ENCODE results near the gene TTLL13. TPM values are rescaled to one million over a fixed set of nuclear protein-coding genes. Genes with fewer than 3 reads are reported as not detected.

TTLL13 gene, protein sequence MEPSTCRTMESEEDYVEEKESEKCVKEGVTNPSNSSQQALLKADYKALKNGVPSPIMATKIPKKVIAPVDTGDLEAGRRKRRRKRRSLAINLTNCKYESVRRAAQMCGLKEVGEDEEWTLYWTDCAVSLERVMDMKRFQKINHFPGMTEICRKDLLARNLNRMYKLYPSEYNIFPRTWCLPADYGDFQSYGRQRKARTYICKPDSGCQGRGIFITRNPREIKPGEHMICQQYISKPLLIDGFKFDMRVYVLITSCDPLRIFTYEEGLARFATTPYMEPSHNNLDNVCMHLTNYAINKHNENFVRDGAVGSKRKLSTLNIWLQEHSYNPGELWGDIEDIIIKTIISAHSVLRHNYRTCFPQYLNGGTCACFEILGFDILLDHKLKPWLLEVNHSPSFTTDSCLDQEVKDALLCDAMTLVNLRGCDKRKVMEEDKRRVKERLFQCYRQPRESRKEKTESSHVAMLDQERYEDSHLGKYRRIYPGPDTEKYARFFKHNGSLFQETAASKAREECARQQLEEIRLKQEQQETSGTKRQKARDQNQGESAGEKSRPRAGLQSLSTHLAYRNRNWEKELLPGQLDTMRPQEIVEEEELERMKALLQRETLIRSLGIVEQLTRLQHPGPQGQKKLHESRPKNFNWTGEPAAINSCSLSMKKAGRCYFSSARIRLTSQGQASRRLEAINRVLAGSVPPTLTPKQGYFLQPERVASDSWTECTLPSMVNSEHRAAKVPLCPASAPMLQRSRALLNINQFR
- not detected for total RNA-seq
- long read RNA-seq, result 0 reads

DNA sequence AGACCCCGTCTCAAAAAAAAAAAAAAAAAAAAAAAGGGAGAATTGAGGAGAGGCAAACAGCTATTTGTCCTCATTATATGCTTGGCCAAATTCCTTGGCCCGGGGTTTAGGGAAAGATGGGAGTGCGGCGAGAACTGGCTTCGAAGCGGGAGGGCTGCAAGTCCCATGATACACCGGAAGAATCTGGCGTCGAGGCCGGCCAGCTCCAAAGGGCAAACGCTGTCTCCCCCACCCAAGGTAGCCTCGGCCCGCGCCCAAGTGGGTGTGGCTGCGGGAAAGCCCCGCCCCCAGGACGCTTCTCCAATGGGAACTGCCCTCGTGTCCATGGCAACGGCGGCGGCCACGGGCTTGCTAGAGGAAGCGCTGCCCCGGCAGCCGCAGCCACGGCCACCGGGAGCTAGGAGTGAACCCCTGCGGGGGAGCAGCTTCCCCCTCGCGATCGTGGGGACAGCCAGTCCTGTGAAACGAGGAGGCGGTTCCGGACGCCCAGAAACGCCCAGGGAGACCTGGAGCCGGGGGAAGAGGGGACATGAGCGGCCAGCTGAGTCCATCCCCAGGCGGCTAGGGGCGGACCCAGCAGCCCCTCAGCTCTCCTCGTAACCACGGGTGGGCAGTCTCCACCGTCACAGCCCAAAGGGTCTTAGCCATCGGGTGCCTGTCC lies at the start of gene TTLL13:
TTLL13 (plus strand) TSS at position 354 of the 661 bp plus-strand sequence. CDS start 1,075 bp downstream, outside the sequence.
- DNase-seq (peak; percentile 98), ATAC-seq (peak; percentile 96 to 97)
- intact Hi-C loops (cut with DNase I), result no loop called here

DNA sequence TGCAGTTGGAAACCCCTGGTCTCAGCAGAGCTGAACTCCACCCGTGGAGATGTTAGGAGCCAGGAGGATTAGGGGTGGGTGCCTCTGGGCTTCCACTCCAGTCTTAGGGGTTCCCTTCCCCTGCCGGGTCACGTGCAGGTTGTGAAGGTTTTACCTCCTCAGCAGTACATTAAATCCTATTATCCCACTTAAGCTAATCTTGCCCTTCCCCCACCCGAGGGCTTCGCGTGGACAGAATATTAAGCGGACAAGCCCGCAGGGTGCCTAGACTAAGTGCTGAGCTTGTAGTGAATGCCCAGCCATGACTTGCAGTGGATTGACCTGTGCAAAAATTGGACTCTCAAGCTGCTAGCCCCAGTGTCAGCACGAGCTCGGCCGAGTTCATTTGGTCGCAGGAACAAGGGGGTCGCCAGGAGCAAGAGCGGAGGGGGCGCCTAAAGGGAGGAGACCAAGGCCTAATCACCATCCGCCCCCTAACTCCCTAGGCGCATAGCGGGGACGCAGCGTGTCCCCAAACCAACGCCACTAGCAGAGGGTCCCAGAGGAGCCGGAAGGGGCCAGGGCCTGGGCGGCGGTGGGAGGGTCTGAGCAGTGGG lies 48.7 kb upstream of the TTLL13 start:
- intact Hi-C loops (cut with DNase I), result no loop called here
- ATAC-seq (peak; percentile 5 to 6), DNase-seq (no peak)

DNA sequence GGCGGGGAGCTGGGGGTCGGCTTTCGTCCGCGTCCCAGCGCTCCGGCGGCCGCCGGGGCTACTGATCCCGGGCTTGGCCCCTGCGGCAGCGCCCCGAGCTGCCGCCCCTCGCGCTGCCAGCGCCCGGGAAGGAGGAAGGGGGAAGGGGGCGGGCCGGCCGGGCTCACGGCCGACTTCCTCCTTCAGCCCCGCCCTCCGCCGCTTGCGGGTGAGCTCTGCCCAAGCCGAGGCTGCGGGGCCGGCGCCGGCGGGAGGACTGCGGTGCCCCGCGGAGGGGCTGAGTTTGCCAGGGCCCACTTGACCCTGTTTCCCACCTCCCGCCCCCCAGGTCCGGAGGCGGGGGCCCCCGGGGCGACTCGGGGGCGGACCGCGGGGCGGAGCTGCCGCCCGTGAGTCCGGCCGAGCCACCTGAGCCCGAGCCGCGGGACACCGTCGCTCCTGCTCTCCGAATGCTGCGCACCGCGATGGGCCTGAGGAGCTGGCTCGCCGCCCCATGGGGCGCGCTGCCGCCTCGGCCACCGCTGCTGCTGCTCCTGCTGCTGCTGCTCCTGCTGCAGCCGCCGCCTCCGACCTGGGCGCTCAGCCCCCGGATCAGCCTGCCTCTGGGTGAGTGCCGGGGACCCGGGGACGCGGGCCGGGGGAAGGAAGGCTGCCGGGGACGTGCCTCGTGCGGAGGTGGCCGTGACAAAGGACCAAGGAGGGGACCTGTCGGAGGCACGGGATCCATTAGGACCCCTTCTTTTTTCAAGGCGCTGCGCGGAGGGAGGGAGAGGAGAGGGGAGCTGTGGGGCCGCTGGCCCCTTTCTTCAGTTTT lies 48.0 kb upstream of the TTLL13 start, which contains the start of gene SEMA4B:
SEMA4B (plus strand) TSS at position 201 of the 814 bp plus-strand sequence; CDS start at position 450, 249 bp downstream.
- intact Hi-C loops (cut with DNase I), result no loop called here
- DNase-seq, result peak; percentile 79
- peak; percentile 91 for ATAC-seq

DNA sequence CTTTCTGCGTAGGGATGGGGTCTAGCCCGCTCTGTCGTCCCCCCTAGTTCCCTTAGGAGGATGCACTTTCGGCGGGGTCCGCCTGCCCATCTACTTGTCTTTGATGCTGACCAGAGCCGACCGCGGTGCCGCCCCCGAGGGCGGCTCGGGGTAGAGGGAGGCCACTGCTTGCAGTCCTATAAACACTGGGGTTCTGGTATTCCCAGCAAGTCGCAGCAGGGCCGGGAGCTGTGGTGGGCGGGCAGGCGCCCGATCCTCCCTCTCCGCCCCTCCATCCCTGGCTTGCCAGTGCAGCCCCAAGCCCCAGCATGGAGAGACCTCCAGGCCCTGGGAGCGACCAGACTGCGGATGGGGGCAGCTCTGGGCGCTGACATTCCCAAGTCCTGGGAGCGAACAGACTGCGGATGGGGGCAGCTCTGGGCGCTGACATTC lies 47.4 kb upstream of the TTLL13 start:
- no peak for DNase-seq

DNA sequence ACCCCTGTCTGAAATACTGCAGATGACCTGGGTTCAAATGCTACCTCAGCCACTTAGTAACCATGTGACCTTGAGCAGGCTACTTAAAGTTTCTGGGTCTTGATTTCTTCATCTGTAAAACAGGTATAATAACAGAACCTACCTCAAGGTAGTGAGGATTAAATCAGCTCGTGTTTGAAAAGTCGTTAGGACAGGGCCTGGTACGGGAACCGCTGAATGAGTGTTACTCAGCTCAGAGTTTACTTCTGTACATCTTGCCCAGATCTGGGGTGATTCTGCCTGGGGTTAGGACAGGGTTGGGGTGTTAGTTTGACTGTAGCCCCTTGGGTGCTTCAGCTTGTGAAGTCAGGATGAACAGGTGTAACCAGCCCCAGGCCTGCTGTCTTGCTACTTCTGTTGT lies 46.4 kb upstream of the TTLL13 start:
- DNase-seq, result no peak
- no peak for ATAC-seq
- intact Hi-C loops (cut with DNase I), result no loop called here

More for the DNA sequence above, 47.4 kb upstream of the TTLL13 start:
- intact Hi-C loops (cut with DNase I), result no loop called here
- ATAC-seq, result peak; percentile 3 to 25

DNA sequence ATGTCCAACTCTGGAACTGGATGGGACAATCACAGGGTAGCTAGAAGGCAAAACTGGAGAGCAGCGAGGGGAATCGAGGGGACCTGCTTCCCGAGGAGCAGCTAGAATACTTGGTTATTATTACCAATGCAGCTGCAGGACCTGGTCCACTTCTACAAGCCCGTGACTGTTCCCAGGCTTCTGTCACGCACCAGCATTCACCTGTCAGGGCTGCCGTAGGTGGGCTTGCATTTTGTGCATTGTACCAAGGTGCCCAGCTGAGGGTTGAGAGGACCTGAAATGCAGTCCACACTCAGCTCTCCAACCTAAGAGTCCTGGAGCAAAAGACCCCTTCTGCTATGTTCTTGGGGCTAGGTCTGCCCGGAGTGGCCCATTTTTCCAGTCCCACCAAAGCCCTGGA lies 45.9 kb upstream of the TTLL13 start:
- intact Hi-C loops (cut with DNase I), result no loop called here
- no peak for DNase-seq
- no peak for ATAC-seq

DNA sequence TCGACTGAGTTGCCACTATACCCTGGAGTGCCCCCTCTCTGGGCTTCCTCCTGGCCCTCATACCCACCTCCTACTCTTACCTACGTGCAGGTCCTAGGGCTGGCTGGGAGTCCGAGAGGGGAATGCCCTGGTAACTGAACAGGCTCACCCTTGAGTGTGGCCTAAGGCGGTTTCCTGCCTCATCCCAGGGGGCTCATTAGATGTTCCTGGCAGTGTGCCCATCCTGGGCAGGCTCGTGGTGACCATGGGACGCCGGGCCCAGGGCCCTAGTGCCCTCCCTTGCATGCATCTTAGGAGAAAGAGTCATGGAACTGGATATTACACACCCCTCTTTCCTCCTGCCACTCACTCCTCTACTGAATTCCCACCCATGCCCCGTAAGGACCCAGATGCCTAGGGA lies 45.4 kb upstream of the TTLL13 start:
- ATAC-seq, result no peak
- intact Hi-C loops (cut with DNase I), result no loop called here
- no peak for DNase-seq

DNA sequence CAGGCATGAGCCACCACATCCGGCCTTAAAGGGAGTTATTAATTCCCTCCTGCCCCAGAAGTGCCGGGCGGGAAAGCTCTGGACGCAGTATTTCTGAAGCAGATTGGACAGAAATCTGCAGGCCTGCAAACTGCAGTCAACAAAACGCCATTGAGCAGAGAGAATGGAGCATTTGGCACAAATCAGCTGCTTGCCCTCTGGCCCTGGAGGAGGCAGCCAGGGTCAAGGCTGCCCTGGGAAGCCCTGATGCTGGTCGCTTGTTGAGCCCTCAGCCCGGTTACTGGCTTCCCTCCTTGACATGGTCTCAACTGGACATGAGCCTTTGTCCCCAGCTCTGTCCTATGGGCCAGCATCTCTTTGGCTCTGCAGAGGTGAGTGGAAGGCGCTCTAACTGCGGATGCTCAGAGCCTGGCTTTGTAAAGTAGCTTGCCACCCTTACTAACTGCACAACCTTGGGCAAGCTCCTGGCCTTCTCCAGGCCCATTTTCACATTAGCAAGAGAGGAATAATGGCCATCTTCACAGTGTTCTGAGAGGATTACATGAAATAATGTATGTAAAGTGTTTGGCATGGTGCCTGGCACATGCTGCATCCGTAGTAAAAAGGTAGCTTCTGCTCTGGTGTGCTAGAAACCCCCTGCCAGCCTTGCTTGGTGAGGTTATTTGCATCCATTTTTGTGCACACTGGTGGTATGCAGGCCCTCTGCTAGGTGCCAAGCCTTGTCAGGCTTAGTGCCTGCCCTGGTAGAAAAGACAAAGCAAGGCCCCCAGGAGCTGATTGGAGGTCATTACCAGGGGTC lies 44.1 kb upstream of the TTLL13 start:
- DNase-seq (no peak), ATAC-seq (no peak)
- intact Hi-C loops (cut with DNase I), result no loop called here

DNA sequence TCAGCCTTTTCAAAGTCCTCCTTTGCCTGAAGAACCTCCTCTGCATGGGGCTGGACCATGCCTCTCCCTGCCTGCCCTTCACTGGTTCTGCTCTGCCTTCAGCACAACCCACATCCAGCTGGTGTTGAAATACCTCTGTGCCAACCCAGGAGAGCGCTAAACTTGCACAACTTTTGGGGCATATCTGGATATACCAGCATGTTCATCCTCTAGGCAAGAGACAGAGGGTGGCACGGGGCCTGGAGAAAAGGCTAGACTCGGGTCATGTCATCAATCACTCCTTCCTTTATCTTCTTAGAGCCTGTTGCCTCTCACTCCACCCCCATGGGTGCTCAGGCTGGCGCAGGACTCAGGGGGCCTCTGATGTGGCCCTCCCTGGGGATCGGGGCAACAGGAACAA lies 43.5 kb upstream of the TTLL13 start:
- intact Hi-C loops (cut with DNase I), result no loop called here
- ATAC-seq (peak; percentile 38 to 46), DNase-seq (no peak)

DNA sequence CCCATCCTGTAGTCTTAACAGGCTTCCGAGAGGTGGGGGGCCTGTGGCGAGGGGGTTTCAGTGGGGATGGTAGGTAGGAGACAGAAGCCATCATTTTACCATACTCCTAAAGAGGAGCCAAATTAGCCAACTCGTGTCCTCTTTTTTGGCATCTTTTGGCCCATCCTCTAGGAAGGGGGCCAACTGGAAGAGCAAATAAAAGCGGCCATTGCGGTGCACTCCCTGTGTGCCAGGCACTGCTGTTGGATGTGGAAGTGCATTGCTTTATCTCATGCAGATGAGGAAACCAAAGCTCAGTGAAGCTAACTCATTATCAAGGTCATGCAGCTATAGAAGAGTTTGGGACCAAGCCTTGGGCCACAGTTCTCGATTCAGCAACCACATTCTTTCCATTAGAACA lies 42.1 kb upstream of the TTLL13 start:
- ATAC-seq (no peak), DNase-seq (no peak)
- intact Hi-C loops (cut with DNase I), result no loop called here

DNA sequence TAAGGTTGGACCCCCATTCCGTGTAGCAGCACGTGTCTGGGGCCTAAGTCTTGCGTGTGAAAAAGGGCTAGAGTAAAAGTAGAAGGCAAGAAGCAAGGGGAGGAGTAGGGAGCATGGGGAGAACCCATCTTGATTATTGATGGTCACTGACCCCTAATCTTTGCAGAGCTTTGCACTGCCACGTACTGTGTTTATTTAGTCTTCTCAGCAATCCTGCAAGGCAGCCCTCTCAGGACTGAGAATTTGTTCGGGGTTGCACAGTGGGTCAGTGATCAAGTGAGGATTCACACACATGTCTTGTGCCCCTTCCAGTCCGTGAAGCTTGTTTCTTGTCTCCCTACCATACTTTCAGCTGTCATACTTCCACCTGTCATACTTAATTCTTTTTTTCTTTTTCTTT lies 41.0 kb upstream of the TTLL13 start:
- DNase-seq, result no peak
- intact Hi-C loops (cut with DNase I), result no loop called here
- ATAC-seq, result no peak

DNA sequence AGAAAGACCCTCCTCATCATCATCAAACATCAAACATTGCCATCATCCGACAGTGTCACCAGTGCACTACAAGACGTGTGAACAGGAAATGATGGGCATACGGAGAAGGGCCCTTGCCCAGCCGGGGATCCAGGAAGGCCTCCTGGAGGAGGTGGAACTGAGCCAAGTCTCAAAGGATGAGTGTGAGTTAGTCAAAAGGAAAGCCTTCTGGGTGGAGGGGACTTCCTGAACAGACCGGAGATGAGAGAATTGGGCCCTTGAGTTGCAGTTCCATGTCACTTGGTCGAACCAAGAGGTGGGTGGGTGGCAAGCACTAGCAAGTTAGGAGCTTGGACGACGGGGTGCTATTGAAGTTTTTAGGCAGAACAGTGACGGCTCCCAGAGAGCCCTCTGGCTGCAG lies 39.8 kb upstream of the TTLL13 start:
- intact Hi-C loops (cut with DNase I), result no loop called here
- DNase-seq, result peak; percentile 16
- ATAC-seq, result no peak

DNA sequence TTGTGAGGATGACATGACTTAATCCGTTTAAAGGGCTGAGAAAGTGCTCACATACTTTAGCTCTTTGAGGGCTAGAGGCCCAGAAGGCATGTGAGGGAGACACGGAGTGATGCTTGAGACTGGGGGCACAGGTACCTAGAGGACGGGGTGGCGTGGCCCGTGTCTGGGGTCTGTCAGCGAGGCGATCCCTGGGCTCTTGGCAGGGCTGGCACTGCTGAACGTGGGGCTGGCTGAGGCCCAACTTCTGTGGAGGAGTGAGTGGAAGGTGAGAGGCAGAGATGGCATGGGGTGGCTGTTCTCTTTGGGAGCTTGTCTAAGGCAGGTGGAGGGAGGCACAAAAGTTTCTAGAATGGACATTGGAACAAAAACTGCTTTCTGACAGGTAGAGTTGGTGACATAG lies 38.8 kb upstream of the TTLL13 start:
- intact Hi-C loops (cut with DNase I), result no loop called here
- DNase-seq (no peak), ATAC-seq (peak in 1 of 2 donors; percentile 27)

DNA sequence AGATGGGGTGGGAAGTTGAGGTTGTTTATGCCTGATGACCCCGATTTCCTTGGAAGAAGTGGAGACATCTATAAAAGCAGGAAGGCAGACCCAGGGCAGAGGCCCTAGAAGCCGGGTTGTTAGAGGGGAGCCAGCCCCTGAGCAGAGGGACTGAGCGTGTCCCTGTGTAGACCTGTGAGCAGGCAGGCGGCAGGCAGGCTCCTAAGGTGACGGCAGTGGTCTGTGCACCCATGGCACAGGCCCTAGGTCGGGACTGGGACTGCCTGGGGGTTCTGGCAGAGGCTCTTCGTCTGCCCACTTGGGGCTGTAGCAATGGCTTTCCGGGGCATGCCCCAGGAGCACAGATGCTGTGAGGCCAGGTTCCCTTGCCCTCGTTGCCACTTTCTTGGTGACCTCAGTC lies 38.3 kb upstream of the TTLL13 start:
- DNase-seq, result no peak
- intact Hi-C loops (cut with DNase I), result no loop called here
- ATAC-seq, result no peak

DNA sequence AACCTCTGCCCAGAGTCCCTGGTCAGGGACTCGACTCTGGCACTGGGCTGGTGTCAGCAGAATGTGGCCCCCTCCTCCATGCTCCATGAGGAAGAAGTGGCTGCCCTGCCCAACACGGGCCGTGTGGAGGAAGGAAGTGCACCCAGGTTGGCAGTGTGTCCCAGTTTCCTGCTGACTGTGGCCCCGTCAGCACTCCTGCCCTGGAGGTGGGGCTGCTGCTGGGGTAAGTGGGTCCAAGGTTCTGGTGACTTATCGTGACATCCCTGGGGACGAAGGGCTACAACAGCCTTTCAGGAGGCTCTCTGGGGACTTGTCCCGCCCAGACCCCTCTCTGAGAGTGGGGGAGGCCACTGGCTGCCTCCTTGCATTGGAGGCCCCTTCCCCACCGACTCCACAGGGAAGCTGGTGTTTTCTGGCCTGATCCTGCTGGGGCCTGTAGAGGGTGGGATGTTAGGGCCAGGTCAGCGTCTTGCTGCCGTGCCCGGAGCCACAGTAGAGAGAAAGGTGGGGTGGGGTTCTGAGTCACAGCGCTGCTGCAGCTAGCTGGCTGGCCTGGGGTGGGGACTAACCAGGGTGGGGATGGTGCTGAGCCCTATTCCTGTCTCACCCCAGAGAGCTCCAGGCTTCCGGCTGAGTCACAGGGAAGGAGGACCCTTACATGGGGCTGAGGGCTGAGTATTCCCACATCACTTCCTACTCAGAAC lies 37.8 kb upstream of the TTLL13 start:
- intact Hi-C loops (cut with DNase I), result no loop called here
- DNase-seq, result no peak
- peak; percentile 32 to 64 for ATAC-seq

DNA sequence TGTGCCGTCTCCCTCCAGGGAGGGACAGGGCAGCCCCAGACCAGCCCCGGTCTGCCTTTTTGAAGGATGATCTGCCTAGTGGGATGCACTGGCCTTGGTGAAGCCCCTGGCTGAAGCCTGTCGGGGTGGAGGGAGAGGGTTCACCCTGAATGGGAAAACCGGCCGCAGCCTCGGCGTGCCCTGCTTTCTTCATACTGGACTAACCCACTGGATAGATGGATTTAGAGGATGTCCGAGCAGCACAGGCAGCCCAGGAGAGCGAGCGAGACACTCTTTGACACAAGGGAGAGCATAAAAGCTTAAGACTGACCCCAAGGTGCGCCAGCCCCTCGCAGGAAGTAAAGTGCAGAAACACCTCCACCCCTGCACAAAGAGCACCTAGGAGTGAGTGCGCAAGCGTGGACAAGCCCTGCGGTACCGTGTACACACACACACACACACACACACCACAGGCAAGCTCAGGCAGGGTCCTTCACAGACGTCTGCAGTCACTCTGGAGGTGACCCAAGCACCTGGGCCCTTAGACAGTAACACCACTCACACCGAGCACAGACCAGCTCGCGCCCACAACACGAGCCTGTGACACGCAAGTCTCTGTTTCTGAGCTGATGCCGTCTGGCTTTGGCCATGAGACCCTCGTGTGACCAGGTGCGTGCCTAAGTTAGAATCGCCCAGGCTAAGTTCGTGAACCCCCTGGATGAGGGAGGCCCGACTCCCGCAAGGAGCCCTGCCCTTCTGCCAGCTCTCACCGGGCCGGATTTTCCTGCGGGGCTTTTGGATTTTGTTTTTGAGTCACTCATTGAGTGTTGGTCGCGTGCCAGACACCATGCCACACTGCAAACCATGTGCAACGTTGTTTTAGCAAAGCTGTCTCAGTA lies 36.9 kb upstream of the TTLL13 start:
- no peak for ATAC-seq

More for the DNA sequence above, 36.9 kb upstream of the TTLL13 start:
- DNase-seq, result no peak
- intact Hi-C loops (cut with DNase I), result no loop called here
